Smooth muscle cell (in vitro differentiated cells): ENCODE results near the gene PIP5K1B. TPM values are rescaled to one million over a fixed set of nuclear protein-coding genes. Genes with fewer than 3 reads are reported as not detected.

ENCODE experiments used
- DNase-seq: peaks from one replicate; lab custom pipeline; 2025; ENCODE audit not compliant: unreplicated experiment; lab: John Stamatoyannopoulos, UW
- H2AFZ ChIP-seq: fragments of 200-600 bp; sonication (generic); 2 replicates; pipeline ENCODE4 v1.6.0; 2016; ENCODE audit warnings: antibody characterized with exemption, low read depth, mild to moderate bottlenecking
- H3F3A ChIP-seq: fragments of 200-600 bp; sonication (generic); 2 replicates; pipeline ENCODE4 v1.6.0; 2017; ENCODE audit warnings: antibody characterized with exemption, low read depth
- H3K27ac ChIP-seq: fragments of 200-600 bp; sonication (generic); 2 replicates; pipeline ENCODE4 v1.5.1; 2016; ENCODE audit warnings: low read depth, mild to moderate bottlenecking
- H3K27me3 ChIP-seq: fragments of 200-600 bp; sonication (generic); 2 replicates; pipeline ENCODE4 v1.6.1; 2016; ENCODE audit warnings: low read depth, mild to moderate bottlenecking
- H3K36me3 ChIP-seq: fragments of 200-600 bp; sonication (generic); 2 replicates; pipeline ENCODE4 v1.5.1; 2016; ENCODE audit warnings: low read depth
- H3K4me1 ChIP-seq: fragments of 200-600 bp; sonication (generic); 2 replicates; pipeline ENCODE4 v1.5.1; 2016; ENCODE audit warnings: low read depth
- H3K4me2 ChIP-seq: fragments of 200-600 bp; sonication (generic); 2 replicates; pipeline ENCODE4 v1.6.0; 2016; ENCODE audit warnings: mild to moderate bottlenecking
- H3K4me3 ChIP-seq: fragments of 200-600 bp; sonication (generic); 2 replicates; pipeline ENCODE4 v1.5.1; 2016; ENCODE audit warnings: mild to moderate bottlenecking
- H3K79me2 ChIP-seq: fragments of 200-600 bp; sonication (generic); 2 replicates; pipeline ENCODE4 v1.6.0; 2016; ENCODE audit warnings: low read depth, mild to moderate bottlenecking
- H3K9ac ChIP-seq: fragments of 200-600 bp; sonication (generic); 2 replicates; pipeline ENCODE4 v1.6.0; 2016; ENCODE audit warnings: low read depth
- H3K9me3 ChIP-seq: fragments of 200-600 bp; sonication (generic); replicated peaks from 2 replicates; pipeline ENCODE4 v1.5.1; 2016; ENCODE audit warnings: low read depth
- H4K20me1 ChIP-seq: fragments of 200-600 bp; sonication (generic); 2 replicates; pipeline ENCODE4 v1.6.0; 2016; ENCODE audit warnings: low read depth
- WGBS: methylation state at CpG from one replicate; pipeline ENCODE4 v1.1.7; 2016; ENCODE audit warnings: low lambda C conversion rate; 5-methylcytosine and 5-hydroxymethylcytosine counted together
- polyA plus RNA-seq: library from polyadenylated mRNA; unstranded; fragments of >200 nt; fragmentation: Nextera tagmentation; extraction: Ambion mirVana; gene quantifications from 2 replicates; pipeline ENCODE4 v1.2.1, GENCODE V29; 2016
- total RNA-seq: library from RNA; depleted of rRNA; stranded (reverse); fragments of >200 nt; gene quantifications from 2 replicates; pipeline ENCODE4 v1.2.3, GENCODE V29; 2014
- TF ChIP-seq, protein P1 (sequence below): fragments of 200-600 bp; sonication (generic); IDR thresholded peaks from 2 replicates; pipeline ENCODE4 v1.5.1; 2017; ENCODE audit warnings: borderline replicate concordance, mild to moderate bottlenecking, antibody characterized with exemption; ENCODE audit not compliant: insufficient read depth, poor library complexity, severe bottlenecking

Gene PIP5K1B
- total and polyA plus RNA-seq, 2 experiments from 2014 or later = not detected

GRCh38 chr9:68709291-68710110, 4.5 kb downstream of the PIP5K1B start:
- Histone ChIP-seq H3K36me3 (no peaks in the 10 kb centered on the region), H3K4me2 (no peak overlapping the region), H3K27me3 (peaks cover 76% of the 10 kb centered on the region), H3K9ac (no peak overlapping the region), H4K20me1 (no peaks in the 10 kb centered on the region), H3F3A (no peaks in the 10 kb centered on the region), H3K9me3 (no peaks in the 10 kb centered on the region), H3K4me1 (no peaks in the 10 kb centered on the region), H3K79me2 (no peaks in the 10 kb centered on the region), H3K4me3 (no peak overlapping the region), H2AFZ (no peak overlapping the region), H3K27ac (no peak overlapping the region)
- DNase-seq = no peak
- TF ChIP-seq, protein P1, sequence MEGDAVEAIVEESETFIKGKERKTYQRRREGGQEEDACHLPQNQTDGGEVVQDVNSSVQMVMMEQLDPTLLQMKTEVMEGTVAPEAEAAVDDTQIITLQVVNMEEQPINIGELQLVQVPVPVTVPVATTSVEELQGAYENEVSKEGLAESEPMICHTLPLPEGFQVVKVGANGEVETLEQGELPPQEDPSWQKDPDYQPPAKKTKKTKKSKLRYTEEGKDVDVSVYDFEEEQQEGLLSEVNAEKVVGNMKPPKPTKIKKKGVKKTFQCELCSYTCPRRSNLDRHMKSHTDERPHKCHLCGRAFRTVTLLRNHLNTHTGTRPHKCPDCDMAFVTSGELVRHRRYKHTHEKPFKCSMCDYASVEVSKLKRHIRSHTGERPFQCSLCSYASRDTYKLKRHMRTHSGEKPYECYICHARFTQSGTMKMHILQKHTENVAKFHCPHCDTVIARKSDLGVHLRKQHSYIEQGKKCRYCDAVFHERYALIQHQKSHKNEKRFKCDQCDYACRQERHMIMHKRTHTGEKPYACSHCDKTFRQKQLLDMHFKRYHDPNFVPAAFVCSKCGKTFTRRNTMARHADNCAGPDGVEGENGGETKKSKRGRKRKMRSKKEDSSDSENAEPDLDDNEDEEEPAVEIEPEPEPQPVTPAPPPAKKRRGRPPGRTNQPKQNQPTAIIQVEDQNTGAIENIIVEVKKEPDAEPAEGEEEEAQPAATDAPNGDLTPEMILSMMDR = no peak
- 90% methylated on average over 8 of the region's 8 CpGs for WGBS

DNA sequence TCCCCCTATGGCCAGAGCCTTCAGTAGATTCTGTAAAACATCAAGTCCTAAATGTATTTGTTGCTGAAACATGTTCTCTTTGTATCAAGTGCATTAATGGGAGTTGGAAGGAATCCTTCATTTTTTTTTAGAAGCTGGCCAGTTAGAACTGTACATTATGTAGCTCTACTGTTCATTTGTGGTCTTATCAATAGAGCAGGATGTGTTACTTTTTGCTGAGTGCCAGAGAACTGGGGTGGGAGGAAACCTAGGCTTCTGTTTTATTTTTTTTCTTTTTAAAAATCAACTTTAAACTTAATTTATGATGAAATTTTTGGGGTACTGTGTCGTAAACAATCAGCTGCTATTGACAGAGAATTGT, 5.1 kb downstream of the PIP5K1B start:
- no peaks in the 10 kb centered on the region for H4K20me1 ChIP-seq
- TF ChIP-seq, protein P1 = no peak
- H2AFZ ChIP-seq = no peak overlapping the region
- no peak overlapping the region for H3K27ac ChIP-seq
- no peak overlapping the region for H3K4me3 ChIP-seq
- no peaks in the 10 kb centered on the region for H3F3A ChIP-seq
- H3K9ac ChIP-seq = no peak overlapping the region
- no peaks in the 10 kb centered on the region for H3K79me2 ChIP-seq
- no peaks in the 10 kb centered on the region for H3K9me3 ChIP-seq
- WGBS = 90% methylated on average over 1 of the region's 1 CpG
- H3K27me3 ChIP-seq = peaks cover 70% of the 10 kb centered on the region
- H3K4me1 ChIP-seq = no peaks in the 10 kb centered on the region
- no peaks in the 10 kb centered on the region for H3K36me3 ChIP-seq
- no peak overlapping the region for H3K4me2 ChIP-seq
- DNase-seq = no peak

DNA sequence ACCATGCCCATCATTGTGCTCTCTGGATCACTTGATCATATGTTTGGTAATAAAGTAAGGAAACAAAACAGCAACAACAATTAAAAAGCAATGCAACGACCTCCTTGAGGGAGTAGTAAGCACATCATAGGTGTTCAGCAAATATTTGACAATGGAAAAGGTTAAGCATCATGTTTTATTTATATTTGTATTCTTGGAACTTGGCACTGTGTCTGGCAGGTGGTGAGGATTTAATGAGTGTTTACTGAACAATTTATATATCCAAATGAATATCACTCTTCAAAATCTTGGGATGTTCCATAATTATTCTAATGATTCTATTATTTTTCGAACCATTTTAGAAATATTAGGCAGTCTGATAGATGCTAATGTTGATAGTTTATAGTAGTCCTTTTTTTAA, 6.2 kb downstream of the PIP5K1B start:
- TF ChIP-seq, protein P1 = no peak
- no peak overlapping the region for H3K27ac ChIP-seq
- no peaks in the 10 kb centered on the region for H3K9me3 ChIP-seq
- H3K4me1 ChIP-seq = no peaks in the 10 kb centered on the region
- 59% methylated on average over 2 of the region's 2 CpGs for WGBS
- H3K4me3 ChIP-seq = no peak overlapping the region
- H2AFZ ChIP-seq = no peak overlapping the region
- no peaks in the 10 kb centered on the region for H3F3A ChIP-seq
- peaks cover 59% of the 10 kb centered on the region for H3K27me3 ChIP-seq
- no peak overlapping the region for H3K9ac ChIP-seq
- no peaks in the 10 kb centered on the region for H3K36me3 ChIP-seq
- no peak for DNase-seq
- H4K20me1 ChIP-seq = no peaks in the 10 kb centered on the region
- H3K4me2 ChIP-seq = no peak overlapping the region
- no peaks in the 10 kb centered on the region for H3K79me2 ChIP-seq

- no peaks in the 10 kb centered on the region for H4K20me1 ChIP-seq
- H2AFZ ChIP-seq = no peak overlapping the region
- peaks cover 57% of the 10 kb centered on the region for H3K27me3 ChIP-seq
- H3K79me2 ChIP-seq = no peaks in the 10 kb centered on the region
- H3K4me3 ChIP-seq = no peak overlapping the region
- H3K4me1 ChIP-seq = no peaks in the 10 kb centered on the region
- H3K27ac ChIP-seq = no peak overlapping the region
- TF ChIP-seq, protein P1 = no peak
- no peaks in the 10 kb centered on the region for H3K9me3 ChIP-seq
- H3K9ac ChIP-seq = no peak overlapping the region
- 77% methylated on average over 5 of the region's 5 CpGs for WGBS
- DNase-seq = no peak
- no peaks in the 10 kb centered on the region for H3F3A ChIP-seq
- H3K36me3 ChIP-seq = no peaks in the 10 kb centered on the region
- no peak overlapping the region for H3K4me2 ChIP-seq
Measured at GRCh38 chr9:68711932-68712331, 6.9 kb downstream of the PIP5K1B start.
